Renal cortex interstitium (tissue), 15 donors: ENCODE data around the gene ZNF841. TPM values are rescaled to one million over a fixed set of nuclear protein-coding genes. Genes with fewer than 3 reads are reported as not detected.
"Not testable (repeated sequence)": the region's sequence is repeated elsewhere in the genome, so short reads cannot be mapped to it uniquely, and the experiment has no call there.

Experiments used
- DNase-seq, 11 donors: peaks; one replicate each; pipeline ENCODE4 v3.0.0-alpha.2; 2013; ENCODE audit warnings: low read depth in 9 of 11, low spot score in 4 of 11; ENCODE audit errors: extremely low read depth in 1 of 11
- long read RNA-seq, 16 experiments: transcript quantifications; one replicate each; lab custom pipeline, GENCODE V29; 2026
- polyA plus RNA-seq, 3 donors: library from polyadenylated mRNA; unstranded; fragments of 120-200 nt; gene quantifications; one replicate each; pipeline ENCODE4 v1.2.1, GENCODE V29; 2013; ENCODE audit not compliant: insufficient read length in 3 of 3

The ZNF841 gene
- 10 to 100 TPM; 15.9 to 28.2 (median 16.8) TPM for polyA plus RNA-seq
- long read RNA-seq, donor 1, result 0 reads
- long read RNA-seq, donor 2, result 0 reads
- long read RNA-seq, donor 3, result 0 reads
- long read RNA-seq, donor 4, result 0 reads
- long read RNA-seq, donor 5, transcript ZNF841-203 (6 exons, 3,819 nt), result major isoform, 6 of 6 reads
- long read RNA-seq, donor 5, partial matches to known transcripts, result 0 of 6 reads
- long read RNA-seq, donor 5, other reads (novel, unspliced or antisense), result 0 of 6 reads
- long read RNA-seq, donor 6, result 0 reads
- long read RNA-seq, donor 7, partial matches to known transcripts, result 0 of 1 reads
- long read RNA-seq, donor 7, other reads (novel, unspliced or antisense), result 0 of 1 reads
- long read RNA-seq, donor 8, partial matches to known transcripts, result 0 of 2 reads
- long read RNA-seq, donor 8, other reads (novel, unspliced or antisense), result 0 of 2 reads
- long read RNA-seq, donor 9, result 0 reads
- long read RNA-seq, donor 10, result 0 reads
- long read RNA-seq, donor 11, result 0 reads
- long read RNA-seq, donor 12, partial matches to known transcripts, result 0 of 1 reads
- long read RNA-seq, donor 12, other reads (novel, unspliced or antisense), result 0 of 1 reads
- long read RNA-seq, donor 13, partial matches to known transcripts, result 0 of 1 reads
- long read RNA-seq, donor 13, other reads (novel, unspliced or antisense), result 0 of 1 reads
- long read RNA-seq, donor 14, result 0 reads
- long read RNA-seq, donor 15, result 0 reads
- long read RNA-seq, donor 16, partial matches to known transcripts, result 0 of 4 reads
- long read RNA-seq, donor 16, other reads (novel, unspliced or antisense), result 0 of 4 reads

DNA sequence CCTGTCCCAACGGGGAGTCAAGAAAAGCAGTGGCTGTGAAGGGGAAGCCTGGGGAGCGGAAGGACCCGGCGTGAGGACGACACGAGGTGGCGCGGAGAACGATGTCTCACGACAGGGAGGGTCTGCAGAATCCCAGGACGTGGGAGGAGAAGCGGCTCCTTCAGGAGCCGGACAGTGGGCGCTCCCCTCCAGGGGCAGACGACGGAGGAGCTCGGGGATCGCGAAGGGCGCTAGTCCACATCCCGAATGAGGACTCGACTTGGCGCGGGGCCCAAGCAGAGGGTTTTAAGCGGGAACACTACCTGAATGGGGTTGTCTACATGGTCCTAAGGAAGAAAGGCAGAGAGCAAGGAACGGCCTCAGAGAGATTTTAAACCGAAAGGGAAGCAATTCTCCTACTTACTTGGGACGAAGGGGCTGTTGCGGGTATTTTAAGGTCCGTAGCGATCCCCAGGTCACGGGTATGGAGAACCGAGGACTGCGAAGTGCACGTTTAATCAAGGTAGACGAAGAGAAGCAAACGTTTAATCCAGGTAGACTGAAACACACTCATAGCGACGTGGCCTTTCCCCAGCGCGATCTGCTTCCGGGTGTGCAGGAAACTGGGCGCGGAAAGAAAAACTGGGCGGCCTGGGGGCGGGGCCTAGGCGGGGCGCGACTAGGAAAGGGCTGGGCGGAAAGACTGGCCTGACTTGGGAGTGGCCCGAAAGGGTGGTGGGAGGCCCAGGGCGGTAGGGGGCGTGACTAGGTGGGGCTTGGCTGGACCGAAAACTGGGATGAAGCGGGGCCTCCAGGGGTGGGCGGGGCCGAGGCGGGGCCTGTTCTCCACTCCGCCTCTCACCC lies at the start of gene ZNF841:
Gene ZNF841 (minus strand): TSS at position 594 of the 843 bp plus-strand sequence. CDS start 10,964 bp downstream, outside the sequence.
- DNase-seq, result peak; percentile 59 to 90 (median 82)

DNA sequence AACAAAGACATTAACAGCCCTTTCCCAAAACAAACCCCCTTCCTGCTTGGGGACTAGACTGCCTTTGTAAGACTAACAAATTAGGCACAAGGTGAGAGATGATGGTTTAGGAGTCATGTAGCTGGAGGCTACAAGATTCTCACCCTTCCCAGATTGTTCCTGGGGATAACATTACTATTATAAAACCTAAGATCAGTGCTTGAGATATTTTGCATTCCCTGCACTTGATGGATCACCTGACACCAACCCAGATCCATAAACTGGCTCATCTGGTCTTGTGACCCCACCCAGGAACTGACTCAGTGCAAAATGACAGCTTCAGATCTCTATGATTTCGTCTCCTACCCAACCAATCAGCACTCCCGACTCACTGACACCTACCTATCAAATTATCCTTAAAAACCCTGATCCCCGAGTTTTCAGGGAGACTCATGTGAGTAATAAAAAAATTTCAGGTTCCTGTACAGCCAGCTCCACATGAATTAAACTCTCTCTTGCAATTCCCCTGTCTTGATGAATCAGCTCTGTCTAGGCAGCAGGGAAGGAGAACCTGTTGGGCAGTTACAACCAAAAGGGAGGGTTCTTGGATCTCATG lies 46.5 kb upstream of the ZNF841 start:
- DNase-seq, result no peak

DNA sequence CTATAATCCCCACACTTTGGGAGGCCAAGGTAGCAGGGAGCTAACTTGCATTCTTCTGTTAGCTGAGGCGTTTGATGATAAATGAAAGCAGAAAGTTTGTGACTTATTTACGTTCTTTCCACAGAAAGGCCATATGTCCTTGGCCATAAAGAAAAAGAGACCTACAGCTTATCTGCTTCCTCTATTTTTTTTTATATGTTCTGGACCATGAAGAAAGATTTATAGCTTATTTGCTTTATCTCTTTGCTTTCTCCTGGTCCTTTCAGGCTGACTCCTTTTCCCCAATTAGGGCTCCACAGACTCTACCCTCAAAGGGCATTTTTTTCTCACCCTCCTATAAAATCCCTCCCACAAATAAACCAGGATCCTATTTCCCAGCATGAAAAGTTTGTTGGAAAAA lies 45.6 kb upstream of the ZNF841 start:
- peak in 1 of 11 donors; percentile 19 for DNase-seq

DNA sequence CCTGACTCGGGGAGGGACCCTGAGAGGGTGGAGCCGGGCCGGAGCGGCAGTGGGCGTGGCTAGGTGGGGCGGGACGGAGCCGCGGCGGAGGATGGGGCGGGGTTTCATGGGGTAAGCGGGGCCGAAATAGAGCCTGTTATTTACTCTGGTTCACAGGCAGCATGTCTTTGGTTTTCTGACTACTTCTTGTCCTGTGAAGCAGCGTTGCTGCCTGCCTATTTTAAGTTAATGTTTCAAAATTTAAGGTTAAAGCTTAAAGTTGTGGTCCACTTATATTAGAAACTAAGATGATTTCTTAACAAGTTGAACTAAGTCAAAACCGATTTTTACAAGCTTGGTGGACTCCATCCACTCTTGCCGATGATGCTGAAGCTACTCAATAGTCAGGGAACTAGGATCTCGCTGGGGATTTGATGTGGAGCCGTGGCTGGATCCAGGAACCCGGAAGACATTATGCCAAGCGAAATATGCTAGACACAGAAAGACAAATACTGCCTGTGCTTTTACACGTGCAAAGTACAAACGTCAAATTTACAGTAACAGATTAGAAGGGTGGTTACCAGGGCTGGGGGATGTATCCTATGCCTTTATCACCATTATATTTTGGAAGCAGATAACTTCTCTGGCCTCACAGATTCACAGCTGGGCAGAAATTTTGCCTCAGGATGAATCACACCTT lies 44.6 kb upstream of the ZNF841 start:
- DNase-seq, result no peak

GRCh38 chr19:52139252-52140031 lies 43.9 kb upstream of the ZNF841 start, which contains the start of gene ZNF616:
ZNF616 (minus strand) TSS chr19:52139938; CDS start chr19:52130512, 9,426 bp downstream.
- peak; percentile 80 to 94 (median 91) for DNase-seq

DNA sequence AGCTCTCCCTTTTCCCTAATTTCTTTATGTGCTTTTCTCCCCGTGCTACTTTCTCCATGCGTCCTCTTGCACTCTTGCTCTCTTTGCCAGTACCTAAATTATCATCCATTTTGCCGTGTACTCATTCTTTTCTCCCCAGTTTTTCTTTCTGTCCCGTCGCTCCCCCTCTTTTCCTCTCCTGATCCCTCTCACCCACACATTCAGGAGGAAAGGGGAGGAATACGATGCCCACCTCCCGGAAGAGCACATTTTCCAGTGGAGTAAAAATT lies 43.4 kb upstream of the ZNF841 start:
- DNase-seq, result peak in 1 of 11 donors; percentile 53

DNA sequence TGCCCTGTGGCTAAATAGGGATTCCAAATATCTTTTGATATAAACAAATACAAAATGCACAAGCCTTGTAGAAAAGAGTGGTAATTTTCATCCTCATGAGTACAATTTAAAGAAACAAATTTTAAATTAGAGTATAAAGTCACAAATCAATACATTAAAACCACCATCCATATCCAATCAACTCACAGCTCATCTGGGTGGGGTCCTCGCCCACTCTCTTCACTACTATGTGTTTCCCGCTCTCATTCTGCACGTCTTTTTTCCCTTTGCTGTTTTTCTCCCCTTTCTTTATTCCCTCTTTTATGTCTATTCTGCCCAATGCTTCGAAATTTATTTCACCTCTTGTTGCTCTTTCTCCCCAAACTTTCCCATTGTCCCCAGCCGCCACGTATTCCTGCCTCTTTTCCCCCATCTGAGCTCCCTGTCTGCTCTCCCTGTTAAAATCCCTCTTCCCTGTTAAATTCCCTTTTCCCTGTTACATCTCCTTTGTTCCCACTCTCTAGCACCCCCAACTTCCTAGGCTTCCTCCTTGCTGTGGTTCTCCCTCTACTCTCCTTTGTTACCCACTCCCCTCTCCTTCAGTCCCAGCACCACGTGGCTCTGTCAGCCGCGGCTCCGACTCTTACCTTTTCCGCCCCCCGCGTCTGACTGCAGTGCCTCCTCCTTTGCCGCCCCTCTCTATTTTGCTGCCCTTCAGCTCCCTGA lies 42.9 kb upstream of the ZNF841 start:
- DNase-seq, result peak in 7 of 11 donors; percentile 37 to 46 (median 42)

GRCh38 chr19:52120286-52120685 lies 24.7 kb upstream of the ZNF841 start:
- DNase-seq, result no peak

GRCh38 chr19:52115526-52116053 lies 20.0 kb upstream of the ZNF841 start:
- DNase-seq, result no peak

- DNase-seq, result no peak
These were observed 19.1 kb upstream of the ZNF841 start for GRCh38 chr19:52114691-52115090.

DNA sequence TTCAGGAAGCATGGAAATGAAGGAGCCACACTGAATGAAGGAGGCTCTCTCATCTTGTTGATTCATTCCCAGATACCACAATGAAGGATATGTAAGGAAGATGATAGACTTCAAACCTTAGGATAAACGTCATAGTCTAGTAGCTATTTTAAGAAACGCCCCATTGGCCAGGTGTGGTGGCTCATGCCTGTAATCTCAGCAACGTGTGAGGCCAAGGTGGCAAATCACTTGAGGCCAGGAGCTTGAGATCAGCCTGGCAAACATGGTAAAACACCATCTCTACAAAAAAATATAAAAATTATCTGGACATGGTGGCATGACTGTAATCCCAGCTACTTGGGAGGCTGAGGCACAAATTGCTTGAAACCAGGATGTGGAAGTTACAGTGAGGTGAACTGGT lies 17.1 kb upstream of the ZNF841 start:
- no peak for DNase-seq

DNA sequence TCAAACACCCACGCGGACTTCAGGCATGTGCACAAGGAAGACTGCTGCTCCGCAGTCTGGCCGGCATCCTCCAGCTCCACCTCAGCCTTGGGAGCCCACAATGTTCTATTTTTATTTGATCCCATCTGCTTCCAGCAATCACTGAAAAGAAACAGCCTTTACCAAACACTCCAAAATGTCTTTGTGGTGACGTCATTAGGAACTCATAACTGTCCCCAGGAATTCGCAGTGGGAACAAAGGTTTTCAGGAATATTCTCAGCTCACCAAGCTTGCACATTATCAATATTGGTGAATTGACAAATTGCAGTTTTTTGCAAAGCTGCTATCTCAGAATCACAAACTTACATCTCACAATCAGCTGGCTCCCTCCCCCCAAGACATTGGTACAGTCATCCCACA lies 15.2 kb upstream of the ZNF841 start:
- DNase-seq, result no peak

GRCh38 chr19:52102782-52103181 lies 7.2 kb upstream of the ZNF841 start:
- DNase-seq, result no peak

GRCh38 chr19:52101866-52102562 lies 6.4 kb upstream of the ZNF841 start:
- DNase-seq, result no peak

DNA sequence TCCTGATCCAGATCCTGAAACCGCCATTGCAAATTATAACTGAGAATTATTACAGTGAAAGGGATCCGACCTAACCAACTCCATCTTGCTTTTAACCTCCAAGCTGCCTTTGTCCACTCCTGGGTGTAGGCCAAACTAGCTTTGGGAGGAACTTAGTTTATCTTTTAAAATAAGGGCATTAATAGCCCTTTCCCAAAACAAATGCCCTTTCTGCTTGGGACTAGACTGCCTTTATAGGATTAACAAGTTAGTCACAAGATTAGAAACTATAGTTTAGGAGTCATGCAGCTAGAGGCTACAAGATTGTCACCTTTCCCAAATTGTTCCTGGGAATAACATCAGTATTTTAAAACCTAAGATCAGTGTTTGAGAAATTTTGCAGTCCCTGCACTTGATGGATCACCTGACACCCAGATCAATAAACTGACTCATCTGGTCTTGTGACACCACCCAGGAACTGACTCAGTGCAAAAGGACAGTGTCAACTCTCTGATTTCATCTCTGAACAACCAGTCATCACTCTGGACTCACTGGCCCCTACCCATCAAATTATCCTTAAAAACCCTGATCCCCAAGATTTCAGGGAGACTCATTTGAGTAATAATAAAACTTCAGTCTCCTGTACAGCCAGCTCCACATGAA lies 4.1 kb upstream of the ZNF841 start:
- no peak for DNase-seq

DNA sequence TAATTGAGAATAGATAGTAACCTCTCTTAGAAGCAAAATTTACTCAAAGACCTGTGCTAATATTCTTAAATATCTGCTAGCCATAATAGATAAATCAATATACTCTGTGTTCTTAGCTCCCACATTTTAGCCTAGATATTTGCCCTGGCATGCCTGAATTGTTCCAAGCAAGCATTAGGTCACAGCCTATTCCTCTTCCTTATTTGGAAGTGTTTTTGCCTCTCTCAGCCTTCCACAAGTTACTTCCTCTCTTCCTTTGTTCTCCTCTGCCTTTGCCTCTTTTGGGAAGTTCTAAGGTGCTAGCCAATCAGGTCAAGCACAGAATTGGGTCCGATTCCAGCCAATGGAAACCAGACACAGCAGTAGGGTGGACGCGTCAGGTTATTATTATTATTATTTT lies 851 bp upstream of the ZNF841 start:
- DNase-seq, result not testable (repeated sequence)
